HG03097 (cell line): Measurements from ENCODE around the gene TNFSF18.
"Not testable (repeated sequence)": the region's sequence is repeated elsewhere in the genome, so short reads cannot be mapped to it uniquely, and the experiment has no call there.

ENCODE experiments used
- ATAC-seq: cut with Tn5 transposase; IDR thresholded peaks from one replicate; pipeline ENCODE4 v1.9.1; 2021; ENCODE audit not compliant: unreplicated experiment, low FRiP score

TNFSF18 gene

GRCh38 chr1:173050865-173051264 lies at the start of gene TNFSF18:
Gene TNFSF18, minus strand, starts transcription at chr1:173050941. Its CDS starts 45 bp downstream, at chr1:173050896.
- ATAC-seq = no peak

- ATAC-seq = no peak
Observed at GRCh38 chr1:173099166-173099565, 48.4 kb upstream of the TNFSF18 start.

- no peak for ATAC-seq
Observed at GRCh38 chr1:173098117-173098516, 47.4 kb upstream of the TNFSF18 start.

- ATAC-seq = no peak
Observed at GRCh38 chr1:173097001-173097400, 46.3 kb upstream of the TNFSF18 start.

GRCh38 chr1:173095632-173096031 lies 44.9 kb upstream of the TNFSF18 start:
- ATAC-seq = no peak

- no peak for ATAC-seq
Observed at GRCh38 chr1:173094541-173094940, 43.8 kb upstream of the TNFSF18 start.

- no peak for ATAC-seq
Observed at GRCh38 chr1:173093691-173094445, 43.1 kb upstream of the TNFSF18 start.

GRCh38 chr1:173084292-173084691 lies 33.6 kb upstream of the TNFSF18 start:
- no peak for ATAC-seq

GRCh38 chr1:173082913-173083312 lies 32.2 kb upstream of the TNFSF18 start:
- no peak for ATAC-seq

- not testable (repeated sequence) for ATAC-seq
Observed at GRCh38 chr1:173074217-173074616, 23.5 kb upstream of the TNFSF18 start.

GRCh38 chr1:173064011-173064410 lies 13.3 kb upstream of the TNFSF18 start:
- no peak for ATAC-seq

GRCh38 chr1:173063171-173063570 lies 12.4 kb upstream of the TNFSF18 start:
- no peak for ATAC-seq

- ATAC-seq = no peak
Observed at GRCh38 chr1:173062150-173062938, 11.6 kb upstream of the TNFSF18 start.

- no peak for ATAC-seq
Observed at GRCh38 chr1:173058556-173058955, 7.8 kb upstream of the TNFSF18 start.

GRCh38 chr1:173057984-173058383 lies 7.2 kb upstream of the TNFSF18 start:
- no peak for ATAC-seq

- ATAC-seq = no peak
Observed at GRCh38 chr1:173056365-173056764, 5.6 kb upstream of the TNFSF18 start.

GRCh38 chr1:173052681-173053196 lies 2.0 kb upstream of the TNFSF18 start:
- no peak for ATAC-seq

- no peak for ATAC-seq
Observed at GRCh38 chr1:173049322-173049633, 1.5 kb downstream of the TNFSF18 start.

- no peak for ATAC-seq
Observed at GRCh38 chr1:173048621-173049321, 2.0 kb downstream of the TNFSF18 start.

GRCh38 chr1:173044656-173045055 lies 6.1 kb downstream of the TNFSF18 start:
- ATAC-seq = no peak

- no peak for ATAC-seq
Observed at GRCh38 chr1:173043253-173043652, 7.5 kb downstream of the TNFSF18 start.
